Right atrium auricular region (tissue), 2 donors: ENCODE results near the gene HDAC5. TPM values are rescaled to one million over a fixed set of nuclear protein-coding genes. Genes with fewer than 3 reads are reported as not detected.

Source experiments
- DNase-seq: peaks from one replicate; pipeline ENCODE4 v3.0.0-alpha.2; 2019; ENCODE audit warnings: low spot score
- H3K27ac ChIP-seq, 2 donors: fragments of 200-600 bp; sonication (generic); 1 replicate in 1 of 2; 2 replicates in 1 of 2; pipeline ENCODE4 v1.5.1; 2016 to 2019
- H3K27me3 ChIP-seq, 2 donors: fragments of 200-600 bp; sonication (generic); one replicate each; pipeline versions ENCODE4 v1.5.1 to v1.6.0; 2017 to 2019
- H3K36me3 ChIP-seq: fragments of 200-600 bp; sonication (generic); one replicate; pipeline ENCODE4 v1.5.1; 2016
- H3K4me1 ChIP-seq, 2 donors: fragments of 200-600 bp; sonication (generic); one replicate each; pipeline versions ENCODE4 v1.5.1 to v1.6.0; 2017 to 2019
- H3K4me3 ChIP-seq, 2 donors: fragments of 200-600 bp; sonication (generic); 1 replicate in 1 of 2; 2 replicates in 1 of 2; pipeline ENCODE4 v1.5.1; 2017 to 2019; ENCODE audit warnings: mild to moderate bottlenecking in 1 of 2, moderate library complexity in 1 of 2
- H3K9me3 ChIP-seq, 2 donors: fragments of 200-600 bp; sonication (generic); one replicate each; pipeline ENCODE4 v1.5.1; 2019
- CTCF ChIP-seq, 2 donors: fragments of 200-600 bp; sonication (generic); IDR thresholded peaks; one replicate each; pipeline ENCODE4 v1.5.1; 2019; ENCODE audit warnings: antibody characterized with exemption in 2 of 2
- total RNA-seq, 2 donors: library from RNA; depleted of rRNA; stranded (reverse); fragments of >200 nt; gene quantifications; one replicate each; pipeline ENCODE4 v1.1.0, GENCODE V29; 2016

HDAC5 gene
- total RNA-seq, 2 donors from 2014 or later, result 80.0 to 138 TPM

GRCh38 chr17:44113382-44113781, 10.1 kb downstream of the HDAC5 start:
- H3K27me3 ChIP-seq, result no peaks in the 10 kb centered on the region
- H3K4me3 ChIP-seq, result no peak overlapping the region
- H3K4me1 ChIP-seq, result peaks cover 0 to 79% of the 10 kb centered on the region in 2 donors
- no peaks in the 10 kb centered on the region for H3K9me3 ChIP-seq
- no peak for DNase-seq
- peak overlapping the region; percentile 97 for H3K27ac ChIP-seq
- no peak for TF ChIP-seq CTCF (IDR thresholded peaks at IDR 0.05)
- peaks cover 35% of the 10 kb centered on the region for H3K36me3 ChIP-seq

GRCh38 chr17:44112284-44113280, 10.9 kb downstream of the HDAC5 start:
- peaks cover 0 to 84% of the 10 kb centered on the region in 2 donors for H3K4me1 ChIP-seq
- DNase-seq, result peak; percentile 67

GRCh38 chr17:44111777-44112176, 11.7 kb downstream of the HDAC5 start:
- no peaks in the 10 kb centered on the region for H3K27me3 ChIP-seq
- TF ChIP-seq CTCF (IDR thresholded peaks at IDR 0.05), result no peak
- peaks cover 25% of the 10 kb centered on the region for H3K36me3 ChIP-seq
- peak overlapping the region in 1 of 2 donors; percentile 57 for H3K4me3 ChIP-seq
- H3K4me1 ChIP-seq, result peaks cover 0 to 92% of the 10 kb centered on the region in 2 donors
- peak overlapping the region; percentile 97 for H3K27ac ChIP-seq
- H3K9me3 ChIP-seq, result no peaks in the 10 kb centered on the region
- no peak for DNase-seq

More at GRCh38 chr17:44112284-44113280, 10.9 kb downstream of the HDAC5 start:
- Histone ChIP-seq H3K36me3 (peaks cover 34% of the 10 kb centered on the region), H3K27me3 (no peaks in the 10 kb centered on the region), H3K9me3 (no peaks in the 10 kb centered on the region), H3K27ac (peak overlapping the region; percentile 97), H3K4me3 (no peak overlapping the region)
- TF ChIP-seq CTCF (IDR thresholded peaks at IDR 0.05), result no peak

DNA sequence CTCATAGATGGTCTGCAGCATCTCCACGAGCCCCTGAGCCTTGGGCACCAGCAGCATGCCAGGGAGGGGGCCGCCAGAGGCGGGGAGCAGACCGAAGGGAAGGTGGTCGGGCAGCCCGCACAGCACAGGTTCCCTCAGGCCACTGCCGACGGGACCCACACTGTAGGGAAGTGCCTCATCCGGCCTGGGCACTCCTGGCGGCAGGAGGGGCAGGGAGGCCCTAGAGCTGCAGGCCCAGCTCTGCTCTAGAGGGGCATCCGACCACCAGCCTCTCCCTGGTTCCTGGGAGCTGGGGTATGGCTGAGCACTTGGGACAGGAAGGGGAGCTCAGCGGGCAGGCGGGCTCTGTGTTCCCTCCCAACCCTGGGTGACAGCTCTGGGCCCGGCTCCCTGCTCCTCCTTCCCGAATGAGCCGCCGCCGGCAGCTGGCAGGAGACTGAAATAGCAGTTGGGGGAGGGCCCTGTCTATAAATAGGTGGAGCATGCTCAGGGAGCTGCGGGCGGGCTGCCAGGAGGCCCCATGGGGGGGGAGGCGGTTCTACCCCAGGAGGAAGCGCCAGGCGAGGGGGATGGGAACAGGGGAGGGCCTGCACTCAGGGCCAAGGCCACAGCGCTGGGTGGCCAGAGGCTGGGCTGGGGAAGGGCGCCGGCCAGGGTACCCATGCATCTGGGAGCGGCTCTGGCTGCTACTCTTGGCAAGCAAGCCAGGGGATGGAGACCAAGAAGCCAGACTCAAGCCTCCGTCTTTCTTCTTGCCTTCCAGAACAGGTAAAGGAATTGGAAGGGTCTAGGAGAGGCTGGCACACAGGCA, 12.4 kb downstream of the HDAC5 start:
- no peaks in the 10 kb centered on the region for H3K9me3 ChIP-seq
- peak overlapping the region; percentile 97 for H3K27ac ChIP-seq
- no peak for TF ChIP-seq CTCF (IDR thresholded peaks at IDR 0.05)
- no peaks in the 10 kb centered on the region for H3K27me3 ChIP-seq
- peaks cover 0 to 96% of the 10 kb centered on the region in 2 donors for H3K4me1 ChIP-seq
- peak overlapping the region; percentile 51 to 57 for H3K4me3 ChIP-seq
- peaks cover 18% of the 10 kb centered on the region for H3K36me3 ChIP-seq
- DNase-seq, result peak; percentile 98

- H3K4me3 ChIP-seq, result peak overlapping the region; percentile 51 to 57
- peak overlapping the region; percentile 97 for H3K27ac ChIP-seq
- DNase-seq, result no peak
- peaks cover 9% of the 10 kb centered on the region for H3K36me3 ChIP-seq
- H3K27me3 ChIP-seq, result no peaks in the 10 kb centered on the region
- H3K4me1 ChIP-seq, result peaks cover 0 to 96% of the 10 kb centered on the region in 2 donors
- H3K9me3 ChIP-seq, result no peaks in the 10 kb centered on the region
- no peak for TF ChIP-seq CTCF (IDR thresholded peaks at IDR 0.05)
Observed at GRCh38 chr17:44110011-44110686, 13.3 kb downstream of the HDAC5 start.
